ENCODE measurements around the gene RNF167.
A peak's percentile ranks its signal among the peaks of the same experiment; 100 is the strongest.

Gene RNF167

GRCh38 chr17:4959261-4959965, 19.3 kb downstream of the RNF167 start:
- Mint-ChIP-seq H3K4me3 (no peak overlapping the region), H3K27me3 (no peaks in the 10 kb centered on the region), H3K9me3 (no peaks in the 10 kb centered on the region), H3K36me3 (ENCODE audit: insufficient read depth) (peaks cover 17% of the 10 kb centered on the region), H3K4me1 (ENCODE audit: low read depth in 2 of 2) (peaks cover 3 to 5% of the 10 kb centered on the region in 2 donors), H3K27ac (no peak overlapping the region)
- no peak for DNase-seq
- ATAC-seq (replicated peaks) = no peak

DNA sequence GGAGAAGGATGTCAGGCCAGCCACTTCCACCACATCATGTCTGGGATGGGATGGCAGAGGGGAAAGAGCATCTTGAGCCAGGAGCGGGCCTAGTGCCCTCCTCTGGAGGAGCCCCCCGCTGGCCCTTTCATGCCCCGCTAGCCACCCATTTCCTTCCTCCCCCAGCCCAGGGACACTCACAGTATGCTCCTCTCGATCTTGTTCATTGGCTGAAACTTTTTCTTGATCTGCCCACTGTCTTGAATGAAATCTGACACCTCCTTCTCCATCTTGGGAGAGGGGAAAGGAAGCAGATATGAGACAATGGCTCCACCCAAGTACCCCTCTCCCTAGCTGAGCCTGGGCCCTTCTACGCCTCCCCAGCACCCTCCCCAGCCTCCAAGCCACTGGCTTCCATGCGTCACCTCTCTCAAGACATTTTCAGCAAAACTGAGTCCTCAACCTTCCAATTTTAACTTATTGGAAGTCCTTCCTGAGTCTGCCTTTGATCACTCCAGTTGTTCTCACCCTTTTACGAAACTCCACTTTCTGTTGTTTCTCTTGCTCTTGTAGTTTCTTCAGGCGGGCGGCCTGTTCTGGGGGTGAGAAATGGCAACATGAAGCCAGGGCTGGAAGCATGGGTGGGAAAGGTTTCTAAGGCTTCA, 20.3 kb downstream of the RNF167 start:
- Mint-ChIP-seq H3K4me1 (ENCODE audit: low read depth in 2 of 2) (peaks cover 6 to 9% of the 10 kb centered on the region in 2 donors), H3K27ac (peak overlapping the region in 1 of 2 donors; percentile 69), H3K9me3 (no peaks in the 10 kb centered on the region), H3K36me3 (ENCODE audit: insufficient read depth) (peaks cover 15% of the 10 kb centered on the region), H3K27me3 (no peaks in the 10 kb centered on the region), H3K4me3 (no peak overlapping the region)
- ATAC-seq (replicated peaks) (no peak), DNase-seq (no peak)

GRCh38 chr17:4965311-4965986, 25.4 kb downstream of the RNF167 start:
- no peak for ATAC-seq (replicated peaks)
- DNase-seq = no peak
- Mint-ChIP-seq H3K27ac (peak overlapping the region in 1 of 2 donors; percentile 10), H3K27me3 (no peaks in the 10 kb centered on the region), H3K4me3 (peak overlapping the region in 1 of 2 donors; percentile 20), H3K4me1 (ENCODE audit: low read depth in 2 of 2) (peaks cover 11 to 12% of the 10 kb centered on the region in 2 donors), H3K36me3 (ENCODE audit: insufficient read depth) (peaks cover 14% of the 10 kb centered on the region), H3K9me3 (no peaks in the 10 kb centered on the region)

DNA sequence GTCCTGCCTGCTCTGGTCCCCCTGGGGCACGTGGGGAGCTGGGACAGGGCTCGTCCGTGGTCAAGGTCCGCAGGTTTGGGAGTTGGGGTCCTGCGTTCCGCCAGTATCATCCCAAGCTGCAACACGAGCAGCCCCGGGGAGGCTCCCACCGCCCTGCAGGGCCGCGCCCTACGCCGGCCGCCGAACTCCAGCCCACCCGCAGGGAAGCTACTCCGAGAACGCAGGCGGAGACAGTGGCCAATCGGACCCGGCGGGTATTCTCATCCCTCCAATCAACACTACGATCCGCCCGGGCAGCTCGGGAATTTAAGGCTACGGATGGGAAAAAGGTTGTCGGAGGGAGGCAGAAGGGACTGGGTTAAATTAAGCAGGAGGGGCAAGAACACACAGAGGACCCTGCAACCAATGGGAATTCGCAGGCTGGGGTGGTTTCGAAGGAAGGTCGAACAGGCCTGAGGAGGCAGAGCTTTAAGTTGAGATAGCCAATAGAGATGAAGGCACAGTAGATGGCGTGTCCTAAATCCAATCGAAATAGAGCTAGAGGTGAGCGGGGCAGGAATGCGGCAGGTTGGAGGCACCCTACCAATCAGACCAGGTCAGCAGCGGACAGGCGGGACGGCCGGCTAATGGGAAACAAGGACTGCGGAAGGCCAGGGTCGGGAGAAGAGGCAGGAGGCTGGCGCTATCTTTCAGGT, 26.9 kb downstream of the RNF167 start:
- Mint-ChIP-seq H3K4me3 (no peak overlapping the region), H3K27me3 (no peaks in the 10 kb centered on the region), H3K9me3 (no peaks in the 10 kb centered on the region), H3K4me1 (ENCODE audit: low read depth in 2 of 2) (peaks cover 12% of the 10 kb centered on the region in 2 donors), H3K36me3 (ENCODE audit: insufficient read depth) (peaks cover 7% of the 10 kb centered on the region), H3K27ac (peak overlapping the region in 1 of 2 donors; percentile 44)
- peak; percentile 86 to 91 (median 90) for DNase-seq
- peak; percentile 82 for ATAC-seq (replicated peaks)

GRCh38 chr17:4967539-4968485, 27.7 kb downstream of the RNF167 start, which contains the start of gene SPAG7:
SPAG7 (minus strand) TSS chr17:4967817; CDS start chr17:4967804, 13 bp downstream.
- Mint-ChIP-seq H3K4me3 (no peak within 1 kb of the TSS), H3K4me1 (ENCODE audit: low read depth in 2 of 2) (peaks cover 12 to 14% of the 10 kb centered on the region in 2 donors), H3K27me3 (no peaks in the 10 kb centered on the region), H3K27ac (peak within 1 kb of the TSS in 1 of 2 donors; percentile 44), H3K9me3 (no peaks in the 10 kb centered on the region), H3K36me3 (ENCODE audit: insufficient read depth) (peaks cover 15% of the 10 kb centered on the region)
- ATAC-seq (replicated peaks) (peak; percentile 67), DNase-seq (peak; percentile 92 to 96 (median 95))

DNA sequence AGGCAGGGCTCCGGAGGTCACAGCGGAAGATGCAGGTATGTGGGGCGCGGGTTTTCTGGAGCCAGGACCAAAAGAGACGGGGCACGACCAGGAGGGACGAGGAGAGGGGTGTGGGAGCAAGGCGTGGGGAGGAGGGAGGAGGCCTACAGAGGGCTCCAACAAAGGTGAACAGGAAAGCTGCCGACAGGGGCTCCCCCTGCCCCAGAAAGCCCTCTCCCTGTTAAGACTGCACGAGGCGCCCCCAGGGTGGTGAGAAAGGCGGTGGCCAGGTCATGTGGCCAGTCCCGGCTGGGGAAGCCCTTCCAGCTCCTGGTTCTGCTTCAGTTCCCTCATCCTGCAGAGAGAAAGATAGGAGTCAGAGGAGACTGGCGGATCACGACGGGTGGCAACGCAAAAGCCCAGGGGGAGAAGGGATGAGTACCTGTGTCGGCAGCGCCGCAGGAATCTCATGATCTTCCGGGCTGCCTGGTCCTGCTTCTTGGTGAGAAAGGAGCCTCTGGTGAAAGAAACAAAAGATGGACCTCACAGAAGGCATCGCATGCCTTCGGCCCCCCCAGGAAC, 28.5 kb downstream of the RNF167 start:
- Mint-ChIP-seq H3K27ac (no peak overlapping the region), H3K4me3 (no peak overlapping the region), H3K36me3 (ENCODE audit: insufficient read depth) (peaks cover 18% of the 10 kb centered on the region), H3K27me3 (no peaks in the 10 kb centered on the region), H3K4me1 (ENCODE audit: low read depth in 2 of 2) (peaks cover 12 to 14% of the 10 kb centered on the region in 2 donors), H3K9me3 (no peaks in the 10 kb centered on the region)
- ATAC-seq (replicated peaks) = no peak
- DNase-seq = no peak

GRCh38 chr17:4969047-4969550, 29.0 kb downstream of the RNF167 start:
- Mint-ChIP-seq H3K36me3 (ENCODE audit: insufficient read depth) (peaks cover 18% of the 10 kb centered on the region), H3K4me3 (no peak overlapping the region), H3K27me3 (no peaks in the 10 kb centered on the region), H3K9me3 (no peaks in the 10 kb centered on the region), H3K4me1 (ENCODE audit: low read depth in 2 of 2) (peaks cover 12 to 14% of the 10 kb centered on the region in 2 donors), H3K27ac (no peak overlapping the region)
- no peak for DNase-seq
- no peak for ATAC-seq (replicated peaks)

GRCh38 chr17:4969551-4970173, 29.6 kb downstream of the RNF167 start:
- H3K4me1 Mint-ChIP-seq (ENCODE audit: low read depth in 2 of 2) = peaks cover 12 to 14% of the 10 kb centered on the region in 2 donors
- no peak for ATAC-seq (replicated peaks)
- no peak overlapping the region for H3K4me3 Mint-ChIP-seq
- H3K36me3 Mint-ChIP-seq (ENCODE audit: insufficient read depth) = peaks cover 21% of the 10 kb centered on the region
- no peak overlapping the region for H3K27ac Mint-ChIP-seq
- no peak for DNase-seq
- H3K9me3 Mint-ChIP-seq = no peaks in the 10 kb centered on the region
- no peaks in the 10 kb centered on the region for H3K27me3 Mint-ChIP-seq

GRCh38 chr17:4970273-4970672, 30.2 kb downstream of the RNF167 start:
- ATAC-seq (replicated peaks) (no peak), DNase-seq (no peak)
- Mint-ChIP-seq H3K27ac (peak overlapping the region in 1 of 2 donors; percentile 53), H3K9me3 (no peaks in the 10 kb centered on the region), H3K4me1 (ENCODE audit: low read depth in 2 of 2) (peaks cover 12 to 13% of the 10 kb centered on the region in 2 donors), H3K36me3 (ENCODE audit: insufficient read depth) (peaks cover 23% of the 10 kb centered on the region), H3K27me3 (no peaks in the 10 kb centered on the region), H3K4me3 (peak overlapping the region in 1 of 2 donors; percentile 17)

DNA sequence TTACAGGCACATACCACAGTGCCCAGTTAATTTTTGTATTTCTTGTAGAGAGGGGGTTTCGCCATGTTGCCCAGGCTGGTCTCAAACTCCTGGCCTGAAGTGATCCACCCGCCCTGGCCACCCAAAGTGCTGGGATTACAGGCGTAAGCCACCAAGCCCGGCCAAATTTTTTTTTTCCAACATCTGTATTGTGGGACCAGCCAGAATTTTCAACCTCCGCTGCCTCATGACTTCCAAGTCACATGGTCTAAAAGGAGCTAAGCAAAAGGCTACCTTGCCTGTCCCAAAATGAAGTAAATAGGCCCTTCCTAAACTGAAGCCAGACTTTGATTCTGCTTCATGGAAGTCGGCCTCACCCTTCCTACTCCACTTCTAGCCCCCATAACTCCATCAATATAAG, 31.8 kb downstream of the RNF167 start:
- Mint-ChIP-seq H3K9me3 (no peaks in the 10 kb centered on the region), H3K27ac (peak overlapping the region in 1 of 2 donors; percentile 53), H3K36me3 (ENCODE audit: insufficient read depth) (peaks cover 25% of the 10 kb centered on the region), H3K4me1 (ENCODE audit: low read depth in 2 of 2) (peaks cover 7% of the 10 kb centered on the region in 2 donors), H3K4me3 (no peak overlapping the region), H3K27me3 (no peaks in the 10 kb centered on the region)
- no peak for ATAC-seq (replicated peaks)
- no peak for DNase-seq

DNA sequence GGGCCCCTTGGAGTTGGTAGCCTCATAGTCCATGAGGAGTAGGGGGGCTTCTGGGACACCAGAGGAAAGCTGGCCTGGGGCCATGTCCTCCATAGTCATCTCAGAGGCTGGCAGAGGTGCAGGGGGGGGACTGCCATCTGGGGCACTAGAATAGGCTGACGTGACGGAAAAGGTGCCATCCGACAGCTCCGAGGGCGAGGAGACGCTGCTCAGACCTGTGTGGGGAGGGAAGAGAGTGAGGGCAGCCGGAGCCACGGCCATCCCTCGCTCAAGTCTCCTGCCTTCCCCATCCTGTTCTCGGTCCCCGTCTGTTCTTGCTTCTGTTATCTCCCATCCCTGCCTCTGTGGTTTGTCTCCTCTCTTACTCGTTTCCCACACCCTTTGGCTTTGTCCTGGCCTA, 32.3 kb downstream of the RNF167 start:
- no peaks in the 10 kb centered on the region for H3K27me3 Mint-ChIP-seq
- peaks cover 7% of the 10 kb centered on the region in 2 donors for H3K4me1 Mint-ChIP-seq (ENCODE audit: low read depth in 2 of 2)
- DNase-seq = no peak
- H3K9me3 Mint-ChIP-seq = no peaks in the 10 kb centered on the region
- H3K4me3 Mint-ChIP-seq = peak overlapping the region in 1 of 2 donors; percentile 12
- H3K36me3 Mint-ChIP-seq (ENCODE audit: insufficient read depth) = peaks cover 30% of the 10 kb centered on the region
- H3K27ac Mint-ChIP-seq = peak overlapping the region; percentile 76
- ATAC-seq (replicated peaks) = no peak

- Mint-ChIP-seq H3K27ac (peak overlapping the region; percentile 76), H3K4me3 (peak overlapping the region in 1 of 2 donors; percentile 12), H3K9me3 (no peaks in the 10 kb centered on the region), H3K27me3 (no peaks in the 10 kb centered on the region), H3K4me1 (ENCODE audit: low read depth in 2 of 2) (peaks cover 7% of the 10 kb centered on the region in 2 donors), H3K36me3 (ENCODE audit: insufficient read depth) (peaks cover 30% of the 10 kb centered on the region)
- no peak for ATAC-seq (replicated peaks)
- DNase-seq = no peak
Measured at GRCh38 chr17:4972752-4973151, 32.7 kb downstream of the RNF167 start.

Measured in effector memory CD8-positive, alpha-beta T cell (primary cell).